Psoas muscle (tissue), 8 donors: Measurements from ENCODE around the gene ZNF35. TPM values are rescaled to one million over a fixed set of nuclear protein-coding genes. Genes with fewer than 3 reads are reported as not detected.

Experiments used
- ATAC-seq, 4 donors: fragments of 200-7000 bp; cut with Tn5 transposase; one replicate each; pipeline ENCODE4 v1.9.1; 2020; ENCODE audit warnings: moderate library complexity in 3 of 4, mild to moderate bottlenecking in 2 of 4
- DNase-seq, 2 donors: peaks; one replicate each; pipeline ENCODE4 v3.0.0-alpha.2; 2020
- H3K27ac ChIP-seq: fragments of 200-600 bp; one replicate; pipeline ENCODE4 v1.8.0; 2022
- H3K27me3 ChIP-seq, 3 donors: fragments of 200-600 bp in 1 of 3; one replicate each; pipeline versions ENCODE4 v1.6.1 to v1.8.0; 2013 to 2022; ENCODE audit warnings: low read length in 2 of 3, mild to moderate bottlenecking in 2 of 3, moderate library complexity in 1 of 3; ENCODE audit not compliant: insufficient read depth in 3 of 3
- H3K36me3 ChIP-seq, 2 donors: fragments of 200-600 bp in 1 of 2; one replicate each; pipeline versions ENCODE4 v1.6.1 to v1.8.0; 2013 to 2022; ENCODE audit warnings: low read depth in 1 of 2, mild to moderate bottlenecking in 1 of 2, moderate library complexity in 1 of 2; ENCODE audit not compliant: insufficient read depth in 1 of 2
- H3K4me1 ChIP-seq: fragments of 200-600 bp; one replicate; pipeline ENCODE4 v1.8.0; 2022
- H3K4me3 ChIP-seq: fragments of 200-600 bp; one replicate; pipeline ENCODE4 v1.8.0; 2022; ENCODE audit warnings: mild to moderate bottlenecking
- H3K9me3 ChIP-seq: fragments of 200-600 bp; one replicate; pipeline ENCODE4 v1.8.0; 2022
- CTCF ChIP-seq: fragments of 200-600 bp; IDR thresholded peaks from one replicate; pipeline ENCODE4 v1.8.0; 2022; ENCODE audit warnings: antibody characterized with exemption
- WGBS, 3 donors: extraction: QIAGEN DNeasy Blood & Tissue Kit; methylation state at CpG; one replicate each; pipeline versions ENCODE4 v1.1.6 to v1.1.7; 2013; 5-methylcytosine and 5-hydroxymethylcytosine counted together
- intact Hi-C, 2 donors: fragments of 100-400 bp; cut with DNase I; formaldehyde crosslinking; loops; one replicate each; pipeline versions ENCODE4 v1.11.0 to v1.14.2; 2022
- long read RNA-seq, 2 donors: library from polyadenylated mRNA; unstranded; transcript quantifications; one replicate each; pipeline ENCODE4 v2.0.0, GENCODE V29; 2021
- polyA plus RNA-seq, 3 donors: library from polyadenylated mRNA; stranded (reverse); fragments of 200-250 nt; gene quantifications; one replicate each; pipeline ENCODE4 v1.2.3, GENCODE V29; 2013
- total RNA-seq, 4 donors: library from RNA; stranded (reverse); fragmentation: NEBNext Ultra II Directional in 2 of 4; extraction: Animal tissue kit (Norgen Biotek cat#: 25700) in 2 of 4; gene quantifications; one replicate each; pipeline versions ENCODE4 v1.2.1 to v1.2.4, GENCODE V29; 2021 to 2023
- donor health status: healthy with polysubstance abuse.
- donor health status: DM: no; HTN: no; CAD: no; lungs with moderate emphysema.
- donor health status: Bipolar disorder and iron deficiency.
- donor health status: healthy.
- donor health status: DM: yes; HTN: yes; CAD: no.
- donor health status: DM: no; HTN: no; CAD: no.
- donor health status: DM: no; HTN: no; CAD: no.
- donor health status: DM: yes; HTN: yes; CAD: no.

ZNF35 gene
- total RNA-seq (1 to 10 TPM; 3.6 to 7.9 (median 5.3) TPM), polyA plus RNA-seq (10 to 100 TPM in 1 of 3 donors, 1 to 10 TPM in 2; 2.8 to 13.7 (median 3.3) TPM)
- long read RNA-seq, donor 1, partial matches to known transcripts = 0 of 2 reads
- long read RNA-seq, donor 1, other reads (novel, unspliced or antisense) = 1 of 2 reads
- long read RNA-seq, donor 2, transcript ZNF35-201 (3 exons, 2,503 nt) = major isoform, 6 of 10 reads
- long read RNA-seq, donor 2, partial matches to known transcripts = 0 of 10 reads
- long read RNA-seq, donor 2, other reads (novel, unspliced or antisense) = 2 of 10 reads

DNA sequence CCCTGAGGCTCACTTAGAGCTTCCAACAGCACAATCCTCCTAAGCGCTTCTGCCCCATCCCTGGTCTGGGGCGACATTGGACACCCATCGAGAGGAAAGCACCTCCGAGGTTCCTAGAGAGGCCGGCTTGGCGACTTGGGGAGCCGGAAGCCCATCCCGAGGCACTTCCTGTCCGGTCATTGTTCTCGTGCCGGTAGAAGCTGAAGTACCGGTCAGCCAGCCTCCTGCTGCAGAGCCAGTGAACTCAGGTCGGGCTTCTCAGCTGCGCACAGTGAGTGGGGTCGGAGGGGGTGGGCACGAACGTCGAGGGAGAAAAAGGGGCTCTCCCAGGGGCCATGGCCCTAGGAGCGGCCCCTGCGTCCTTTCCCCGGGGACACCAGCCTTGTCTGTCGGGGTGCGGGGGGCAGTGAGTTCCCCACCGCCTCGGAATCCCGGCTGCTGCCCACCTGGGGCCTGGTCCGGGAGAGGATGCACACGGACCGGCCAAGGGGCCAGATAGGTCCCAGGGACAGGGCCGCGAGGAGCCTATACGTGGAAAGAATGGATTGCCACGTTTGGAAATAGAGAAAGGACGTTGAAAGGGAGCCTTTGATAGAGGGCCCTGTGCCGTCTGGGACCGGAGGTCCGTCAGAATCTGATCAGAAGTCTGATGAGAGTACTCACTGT is at the start of gene ZNF35:
Gene ZNF35, plus strand, starts transcription at position 169 of the 666 bp plus-strand sequence. CDS start 2,336 bp downstream, outside the sequence.
- TF ChIP-seq CTCF = no peak
- Histone ChIP-seq H3K4me3 (peak within 1 kb of the TSS; percentile 95), H3K4me1 (peaks cover 8% of the 10 kb centered on the region), H3K27me3 (no peaks in the 10 kb centered on the region), H3K27ac (peak within 1 kb of the TSS; percentile 68), H3K36me3 (peaks cover 19 to 32% of the 10 kb centered on the region in 2 donors), H3K9me3 (peaks cover 16% of the 10 kb centered on the region)
- ATAC-seq = peak; percentile 69 to 99 (median 94)
- intact Hi-C loops = no loop called here
- WGBS, 3 donors = 0 to 1% (median 0%) methylated on average over 29 to 37 of the region's 37 CpGs
- peak; percentile 78 to 88 for DNase-seq

DNA sequence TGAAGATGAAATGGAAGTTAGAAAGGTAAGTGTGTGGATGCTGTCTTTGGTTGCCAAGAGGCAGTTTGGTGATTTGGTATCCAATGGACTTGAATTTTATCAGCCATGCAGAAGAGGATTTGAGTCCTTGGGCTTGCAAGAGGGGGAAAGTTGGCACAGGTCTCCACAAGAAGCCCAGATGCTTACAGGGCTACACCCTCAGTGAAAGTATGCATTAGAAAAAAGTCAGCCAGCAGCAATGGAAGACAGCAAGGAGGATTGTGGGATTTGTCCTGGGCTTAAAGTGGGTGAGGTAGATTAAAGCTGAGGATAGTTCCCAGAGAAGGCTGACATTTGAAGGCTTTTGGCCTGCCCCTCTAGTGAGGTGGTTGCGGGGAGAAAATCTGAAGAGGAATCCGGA is 46.8 kb upstream of the ZNF35 start:
- ATAC-seq (no peak), DNase-seq (no peak)
- Histone ChIP-seq H3K27me3 (no peaks in the 10 kb centered on the region), H3K36me3 (no peaks in the 10 kb centered on the region), H3K27ac (no peak overlapping the region), H3K4me3 (no peak overlapping the region), H3K4me1 (no peaks in the 10 kb centered on the region), H3K9me3 (peaks cover 3% of the 10 kb centered on the region)
- intact Hi-C loops = no loop called here
- TF ChIP-seq CTCF = no peak
- 97 to 100% (median 99%) methylated on average over 2 of the region's 2 CpGs for WGBS, 3 donors

DNA sequence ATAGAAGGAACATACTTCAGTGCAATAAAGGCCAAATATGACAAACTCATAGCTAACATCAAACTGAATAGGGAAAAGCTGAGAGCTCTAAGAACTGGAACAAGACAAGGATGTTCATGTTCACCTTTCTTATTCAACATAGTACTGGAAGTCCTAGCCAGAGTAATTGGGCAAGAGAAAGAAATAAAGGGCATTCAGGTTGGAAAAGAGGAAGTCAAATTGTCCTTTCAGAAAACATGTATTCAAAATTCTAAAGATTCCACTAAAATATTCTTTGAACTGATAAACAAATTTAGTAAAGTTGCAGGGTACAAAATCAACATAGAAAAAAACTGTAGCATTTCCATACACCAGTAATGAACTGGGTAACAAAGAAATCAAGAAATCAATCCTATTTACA is 35.9 kb upstream of the ZNF35 start:
- Histone ChIP-seq H3K27me3 (no peaks in the 10 kb centered on the region), H3K27ac (no peak overlapping the region), H3K9me3 (no peaks in the 10 kb centered on the region), H3K36me3 (no peaks in the 10 kb centered on the region), H3K4me1 (no peaks in the 10 kb centered on the region), H3K4me3 (no peak overlapping the region)
- ATAC-seq (no peak), DNase-seq (no peak)
- intact Hi-C loops = no loop called here
- no peak for TF ChIP-seq CTCF

DNA sequence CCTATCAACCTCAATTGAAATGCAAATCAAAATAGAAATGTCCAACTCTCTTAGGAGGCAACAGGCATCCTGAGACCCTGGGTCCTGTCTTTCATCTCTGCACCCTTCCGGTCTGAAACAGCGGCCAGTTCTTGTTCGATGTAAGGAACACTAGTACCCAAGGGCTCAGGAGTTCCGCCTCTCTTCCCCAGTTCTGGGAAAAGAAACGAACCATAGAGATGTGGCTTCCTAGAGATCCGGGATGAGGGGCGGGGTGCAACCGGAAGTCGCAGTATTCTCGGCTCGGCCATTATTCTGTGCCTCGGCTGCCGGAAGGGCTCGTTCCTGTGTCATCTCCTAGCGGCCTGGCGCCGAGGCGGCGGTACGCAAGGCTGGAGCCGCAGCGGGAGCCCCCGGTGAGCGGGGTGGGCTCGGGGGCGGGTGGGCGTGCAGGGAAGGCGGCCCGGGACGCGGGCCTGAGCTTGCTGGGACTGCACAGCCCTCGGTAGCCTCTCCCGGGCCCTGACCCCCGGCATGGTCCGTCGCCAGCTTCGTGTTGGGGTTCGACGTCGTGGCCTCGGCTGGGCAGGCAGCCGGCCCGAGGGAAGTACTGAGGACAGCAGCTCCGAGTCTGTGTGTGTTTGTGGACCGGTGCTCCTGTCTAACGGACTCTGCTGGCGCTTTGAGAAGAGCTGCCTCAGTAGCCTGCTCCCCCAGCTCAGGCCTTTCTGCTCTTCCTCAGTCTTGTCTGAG is 23.6 kb upstream of the ZNF35 start, which contains the start of gene ZNF197:
Gene ZNF197, plus strand, starts transcription at position 288 of the 732 bp plus-strand sequence. CDS start 4,119 bp downstream, outside the sequence.
- peak within 1 kb of the TSS; percentile 97 for H3K4me3 ChIP-seq
- peak; percentile 86 to 92 for DNase-seq
- 0 to 1% (median 0%) methylated on average over 38 to 47 of the region's 47 CpGs for WGBS, 3 donors
- peaks cover 2 to 11% of the 10 kb centered on the region in 2 donors for H3K36me3 ChIP-seq
- H3K27me3 ChIP-seq = no peaks in the 10 kb centered on the region
- peak within 1 kb of the TSS; percentile 96 for H3K27ac ChIP-seq
- TF ChIP-seq CTCF = peak; percentile 9
- peak; percentile 95 to 99 (median 98) for ATAC-seq
- intact Hi-C loops = loop anchor here (2.0 to 10.0 kb wide), 4 partner anchors 22 to 303 kb away; partner anchors contain the start of gene ZNF502 (in 1 of the 2)
- H3K9me3 ChIP-seq = no peaks in the 10 kb centered on the region
- H3K4me1 ChIP-seq = peaks cover 13% of the 10 kb centered on the region
